MM.1S (cell line): ENCODE measurements around the gene PRM1.

Source experiments
- DNase-seq: peaks from one replicate; pipeline ENCODE4 v3.0.0-alpha.2; 2015
- H2AFZ ChIP-seq: fragments of 300-600 bp; sonication (generic); 2 replicates; pipeline ENCODE4 v1.6.0; 2016; ENCODE audit warnings: antibody characterized with exemption, low read length
- H3F3A ChIP-seq: fragments of 300-600 bp; sonication (generic); 2 replicates; pipeline ENCODE4 v1.6.1; 2016; ENCODE audit warnings: mild to moderate bottlenecking, antibody characterized with exemption, low read length, moderate library complexity, mixed read lengths; ENCODE audit not compliant: insufficient read depth
- H3K27ac ChIP-seq: fragments of 300-600 bp; sonication (generic); 2 replicates; pipeline ENCODE4 v1.5.1; 2016; ENCODE audit warnings: mild to moderate bottlenecking, low read length
- H3K27me3 ChIP-seq: fragments of 300-600 bp; sonication (generic); replicated peaks from 2 replicates; pipeline ENCODE4 v1.6.0; 2016; ENCODE audit warnings: low read length; ENCODE audit not compliant: insufficient read depth
- H3K36me3 ChIP-seq: fragments of 300-600 bp; sonication (generic); replicated peaks from 2 replicates; pipeline ENCODE4 v1.6.1; 2016; ENCODE audit warnings: mild to moderate bottlenecking, low read length, mixed read lengths; ENCODE audit not compliant: insufficient read depth
- H3K4me1 ChIP-seq: fragments of 300-600 bp; sonication (generic); 2 replicates; pipeline ENCODE4 v1.6.1; 2016; ENCODE audit warnings: low read length, mixed read lengths
- H3K4me2 ChIP-seq: fragments of 300-600 bp; sonication (generic); 2 replicates; pipeline ENCODE4 v1.6.0; 2016; ENCODE audit warnings: low read depth, low read length
- H3K4me3 ChIP-seq: fragments of 300-600 bp; sonication (generic); 2 replicates; pipeline ENCODE4 v1.5.1; 2016; ENCODE audit warnings: low read length, mixed read lengths
- H3K79me2 ChIP-seq: fragments of 300-600 bp; sonication (generic); 2 replicates; pipeline ENCODE4 v1.6.1; 2016; ENCODE audit warnings: mixed run types, low read length, mixed read lengths
- H3K9ac ChIP-seq: fragments of 300-600 bp; sonication (generic); 2 replicates; pipeline ENCODE4 v1.6.1; 2016; ENCODE audit warnings: low read length, mixed read lengths
- H3K9me2 ChIP-seq: fragments of 300-600 bp; sonication (generic); replicated peaks from 2 replicates; pipeline ENCODE4 v1.6.1; 2016; ENCODE audit warnings: mild to moderate bottlenecking, low read length, mixed read lengths; ENCODE audit not compliant: insufficient read depth
- H3K9me3 ChIP-seq: fragments of 300-600 bp; sonication (generic); replicated peaks from 2 replicates; pipeline ENCODE4 v1.6.1; 2016; ENCODE audit warnings: mild to moderate bottlenecking, low read length, mixed read lengths; ENCODE audit not compliant: insufficient read depth
- H4K20me1 ChIP-seq: fragments of 300-600 bp; sonication (generic); 2 replicates; pipeline ENCODE4 v1.6.1; 2016; ENCODE audit warnings: mild to moderate bottlenecking, low read length, moderate library complexity, mixed read lengths; ENCODE audit not compliant: insufficient read depth
- EZH2 ChIP-seq: fragments of 300-600 bp; sonication (generic); optimal IDR thresholded peaks from 2 replicates; pipeline ENCODE3; 2017; ENCODE audit warnings: low read depth, mild to moderate bottlenecking, antibody characterized with exemption, low read length, mixed read lengths
- EZH2phosphoT487 ChIP-seq: fragments of 300-600 bp; sonication (generic); IDR thresholded peaks from 2 replicates; pipeline ENCODE4 v1.6.1; 2018; ENCODE audit warnings: antibody characterized with exemption, low read length
- TF ChIP-seq, protein P1 (sequence below): fragments of 300-600 bp; sonication (generic); IDR thresholded peaks from 2 replicates; pipeline ENCODE4 v1.5.1; 2016; ENCODE audit warnings: antibody characterized with exemption, low read length, mixed read lengths

Gene PRM1

GRCh38 chr16:11320170-11320569 is 39.0 kb upstream of the PRM1 start:
- Histone ChIP-seq H3K4me1 (no peaks in the 10 kb centered on the region), H3K4me2 (no peak overlapping the region), H3K9me3 (no peaks in the 10 kb centered on the region)

GRCh38 chr16:11319529-11320146 is 38.5 kb upstream of the PRM1 start:
- no peaks in the 10 kb centered on the region for H3K9me2 ChIP-seq
- H3K27me3 ChIP-seq: no peaks in the 10 kb centered on the region
- no peaks in the 10 kb centered on the region for H4K20me1 ChIP-seq
- no peak overlapping the region for H3K9ac ChIP-seq
- H3F3A ChIP-seq: no peaks in the 10 kb centered on the region
- TF ChIP-seq, protein P1, sequence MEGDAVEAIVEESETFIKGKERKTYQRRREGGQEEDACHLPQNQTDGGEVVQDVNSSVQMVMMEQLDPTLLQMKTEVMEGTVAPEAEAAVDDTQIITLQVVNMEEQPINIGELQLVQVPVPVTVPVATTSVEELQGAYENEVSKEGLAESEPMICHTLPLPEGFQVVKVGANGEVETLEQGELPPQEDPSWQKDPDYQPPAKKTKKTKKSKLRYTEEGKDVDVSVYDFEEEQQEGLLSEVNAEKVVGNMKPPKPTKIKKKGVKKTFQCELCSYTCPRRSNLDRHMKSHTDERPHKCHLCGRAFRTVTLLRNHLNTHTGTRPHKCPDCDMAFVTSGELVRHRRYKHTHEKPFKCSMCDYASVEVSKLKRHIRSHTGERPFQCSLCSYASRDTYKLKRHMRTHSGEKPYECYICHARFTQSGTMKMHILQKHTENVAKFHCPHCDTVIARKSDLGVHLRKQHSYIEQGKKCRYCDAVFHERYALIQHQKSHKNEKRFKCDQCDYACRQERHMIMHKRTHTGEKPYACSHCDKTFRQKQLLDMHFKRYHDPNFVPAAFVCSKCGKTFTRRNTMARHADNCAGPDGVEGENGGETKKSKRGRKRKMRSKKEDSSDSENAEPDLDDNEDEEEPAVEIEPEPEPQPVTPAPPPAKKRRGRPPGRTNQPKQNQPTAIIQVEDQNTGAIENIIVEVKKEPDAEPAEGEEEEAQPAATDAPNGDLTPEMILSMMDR: no peak
- no peak for TF ChIP-seq EZH2
- no peak for TF ChIP-seq EZH2phosphoT487
- no peak for DNase-seq
- H3K9me3 ChIP-seq: no peaks in the 10 kb centered on the region
- no peak overlapping the region for H3K4me2 ChIP-seq
- no peak overlapping the region for H3K27ac ChIP-seq
- H3K4me3 ChIP-seq: no peak overlapping the region
- H3K4me1 ChIP-seq: no peaks in the 10 kb centered on the region
- no peaks in the 10 kb centered on the region for H3K79me2 ChIP-seq
- no peaks in the 10 kb centered on the region for H3K36me3 ChIP-seq
- H2AFZ ChIP-seq: no peak overlapping the region

More at GRCh38 chr16:11320170-11320569, 39.0 kb upstream of the PRM1 start:
- H4K20me1 ChIP-seq: no peaks in the 10 kb centered on the region
- no peak for TF ChIP-seq EZH2
- no peaks in the 10 kb centered on the region for H3F3A ChIP-seq
- no peak overlapping the region for H2AFZ ChIP-seq
- H3K79me2 ChIP-seq: no peaks in the 10 kb centered on the region
- H3K27me3 ChIP-seq: no peaks in the 10 kb centered on the region
- no peak overlapping the region for H3K27ac ChIP-seq
- H3K36me3 ChIP-seq: no peaks in the 10 kb centered on the region
- no peak for DNase-seq
- no peaks in the 10 kb centered on the region for H3K9me2 ChIP-seq
- H3K4me3 ChIP-seq: no peak overlapping the region
- H3K9ac ChIP-seq: no peak overlapping the region

DNA sequence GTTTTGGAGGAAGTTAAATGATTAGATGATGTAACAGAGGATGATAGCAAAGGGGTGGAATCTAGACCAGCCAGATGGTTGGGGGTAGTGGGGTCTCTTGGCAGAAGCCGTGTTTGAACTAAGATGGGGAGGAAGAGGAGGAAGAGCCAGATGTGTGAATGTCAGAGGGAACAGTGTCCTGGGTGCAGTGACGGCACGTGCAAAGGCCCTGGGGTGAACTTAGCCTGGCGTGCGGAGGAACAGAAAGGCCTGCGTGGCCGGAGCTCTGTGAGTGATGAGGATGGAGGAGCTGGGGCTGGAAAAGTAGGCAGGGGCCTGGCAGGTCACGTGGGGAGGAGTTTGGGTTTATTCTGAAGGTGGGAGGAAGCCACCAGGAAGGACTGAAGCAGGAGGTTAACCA is 37.7 kb upstream of the PRM1 start:
- H3K4me2 ChIP-seq: no peak overlapping the region
- no peaks in the 10 kb centered on the region for H3K4me1 ChIP-seq
- no peak overlapping the region for H3K27ac ChIP-seq
- no peaks in the 10 kb centered on the region for H3K9me3 ChIP-seq
- H3K36me3 ChIP-seq: no peaks in the 10 kb centered on the region
- no peaks in the 10 kb centered on the region for H3K9me2 ChIP-seq
- H3F3A ChIP-seq: no peaks in the 10 kb centered on the region
- H3K79me2 ChIP-seq: no peaks in the 10 kb centered on the region
- H3K9ac ChIP-seq: no peak overlapping the region
- H3K4me3 ChIP-seq: no peak overlapping the region
- no peak overlapping the region for H2AFZ ChIP-seq
- TF ChIP-seq EZH2 (no peak), EZH2phosphoT487 (no peak)
- TF ChIP-seq, protein P1: no peak
- no peaks in the 10 kb centered on the region for H3K27me3 ChIP-seq
- no peaks in the 10 kb centered on the region for H4K20me1 ChIP-seq
- DNase-seq: no peak

GRCh38 chr16:11316331-11317015 is 35.3 kb upstream of the PRM1 start:
- TF ChIP-seq EZH2 (no peak), EZH2phosphoT487 (no peak)
- TF ChIP-seq, protein P1: no peak
- Histone ChIP-seq H3K4me2 (no peak overlapping the region), H2AFZ (no peak overlapping the region), H3K9me2 (no peaks in the 10 kb centered on the region), H4K20me1 (no peaks in the 10 kb centered on the region), H3K27me3 (no peaks in the 10 kb centered on the region), H3K9ac (no peak overlapping the region), H3K79me2 (no peaks in the 10 kb centered on the region), H3K9me3 (no peaks in the 10 kb centered on the region), H3K4me3 (no peak overlapping the region), H3K27ac (no peak overlapping the region), H3F3A (peaks cover 11% of the 10 kb centered on the region; the same call in 1 of the 2 replicates), H3K4me1 (peaks cover 18% of the 10 kb centered on the region), H3K36me3 (no peaks in the 10 kb centered on the region)
- no peak for DNase-seq
